Measurements from ENCODE around the gene ONECUT1.

ONECUT1 gene

DNA sequence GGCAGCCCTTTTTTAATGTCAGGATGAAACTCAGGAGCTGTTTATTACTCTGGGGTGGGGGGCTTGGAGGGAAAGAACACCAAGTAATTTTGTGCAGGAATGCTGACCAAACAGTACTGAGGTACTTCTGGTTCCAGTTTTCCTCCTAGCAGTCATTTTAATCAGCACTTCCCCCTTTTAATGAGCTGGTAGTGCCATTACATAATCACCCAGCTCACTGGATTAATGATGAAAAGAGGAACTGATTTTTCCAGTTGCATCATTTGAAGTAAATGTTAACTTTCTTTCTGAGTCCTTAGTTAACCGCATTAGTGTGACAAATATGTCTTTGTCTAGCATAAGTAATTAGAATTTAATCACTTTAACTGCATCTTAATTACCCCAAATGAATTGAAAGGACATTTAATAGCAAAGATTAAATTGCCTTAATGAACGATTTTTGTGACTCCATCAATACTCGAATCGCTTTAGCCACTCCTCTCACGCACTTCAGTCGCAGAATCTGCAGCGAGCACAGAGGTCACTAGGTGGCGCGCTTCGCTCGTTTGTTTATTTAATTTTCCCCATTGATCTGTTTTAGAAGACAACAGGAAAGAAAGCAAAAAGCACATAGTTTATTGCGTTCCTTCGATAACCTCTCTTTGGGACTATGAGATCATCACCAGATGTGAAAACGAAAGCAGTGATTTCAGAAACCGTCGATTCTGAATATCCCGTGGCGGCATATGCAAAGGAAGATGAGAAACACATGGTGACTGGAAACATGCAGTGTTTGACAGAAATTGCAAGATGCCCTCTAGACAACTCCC is 9.8 kb downstream of the ONECUT1 start:
- TF ChIP-seq, protein P1, sequence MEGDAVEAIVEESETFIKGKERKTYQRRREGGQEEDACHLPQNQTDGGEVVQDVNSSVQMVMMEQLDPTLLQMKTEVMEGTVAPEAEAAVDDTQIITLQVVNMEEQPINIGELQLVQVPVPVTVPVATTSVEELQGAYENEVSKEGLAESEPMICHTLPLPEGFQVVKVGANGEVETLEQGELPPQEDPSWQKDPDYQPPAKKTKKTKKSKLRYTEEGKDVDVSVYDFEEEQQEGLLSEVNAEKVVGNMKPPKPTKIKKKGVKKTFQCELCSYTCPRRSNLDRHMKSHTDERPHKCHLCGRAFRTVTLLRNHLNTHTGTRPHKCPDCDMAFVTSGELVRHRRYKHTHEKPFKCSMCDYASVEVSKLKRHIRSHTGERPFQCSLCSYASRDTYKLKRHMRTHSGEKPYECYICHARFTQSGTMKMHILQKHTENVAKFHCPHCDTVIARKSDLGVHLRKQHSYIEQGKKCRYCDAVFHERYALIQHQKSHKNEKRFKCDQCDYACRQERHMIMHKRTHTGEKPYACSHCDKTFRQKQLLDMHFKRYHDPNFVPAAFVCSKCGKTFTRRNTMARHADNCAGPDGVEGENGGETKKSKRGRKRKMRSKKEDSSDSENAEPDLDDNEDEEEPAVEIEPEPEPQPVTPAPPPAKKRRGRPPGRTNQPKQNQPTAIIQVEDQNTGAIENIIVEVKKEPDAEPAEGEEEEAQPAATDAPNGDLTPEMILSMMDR (conservative IDR thresholded peaks at IDR 0.05; ENCODE audit: control insufficient read depth, insufficient read depth, low read depth, low read length): peak; percentile 94
- peak; percentile 63 for DNase-seq (ENCODE audit: low read depth)
- no peak overlapping the region for H3K4me3 ChIP-seq (ENCODE audit: control insufficient read depth, low read depth, low read length)

DNA sequence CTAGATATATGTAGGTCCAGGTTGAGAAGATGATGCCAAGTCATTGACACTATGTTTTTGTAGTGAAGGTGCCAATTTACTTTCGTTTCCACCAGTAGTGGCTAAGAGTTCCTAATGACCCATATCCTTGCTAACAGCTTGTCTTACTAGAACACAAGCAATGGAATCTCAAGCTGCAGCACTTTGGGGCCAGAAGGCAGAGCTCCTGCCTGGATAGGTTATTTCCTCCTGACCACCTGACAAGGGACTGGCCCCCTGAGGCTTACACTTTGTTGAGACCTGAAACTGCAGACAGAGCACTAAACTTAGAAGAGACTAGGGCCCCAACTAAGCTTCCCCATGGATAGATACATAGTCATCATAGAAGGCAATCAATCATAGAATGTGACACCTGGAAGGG is 11.7 kb downstream of the ONECUT1 start:
- TF ChIP-seq, protein P1 (conservative IDR thresholded peaks at IDR 0.05; ENCODE audit: control insufficient read depth, insufficient read depth, low read depth, low read length): no peak
- H3K4me3 ChIP-seq (ENCODE audit: control insufficient read depth, low read depth, low read length): no peak overlapping the region
- DNase-seq (ENCODE audit: low read depth): no peak

DNA sequence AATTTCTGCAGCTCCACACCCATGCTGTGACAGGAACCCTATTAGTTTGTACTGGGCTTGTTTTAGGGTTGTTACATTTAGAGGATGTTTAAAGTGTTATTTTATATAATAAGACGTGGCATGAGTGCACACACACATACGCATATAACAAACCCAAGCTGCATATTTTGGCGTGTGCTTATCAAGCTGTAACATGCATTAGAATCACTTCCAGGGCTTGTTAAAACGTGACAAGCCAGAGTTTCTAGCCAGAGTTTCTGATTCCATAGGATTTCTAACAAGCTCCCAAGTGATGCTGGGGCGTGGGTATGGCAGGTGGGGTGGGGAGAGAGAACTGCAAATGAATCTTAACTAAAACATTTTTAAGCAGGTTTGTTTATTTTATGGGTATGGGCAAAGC is 17.4 kb downstream of the ONECUT1 start:
- DNase-seq (ENCODE audit: low read depth): no peak
- TF ChIP-seq, protein P1 (conservative IDR thresholded peaks at IDR 0.05; ENCODE audit: control insufficient read depth, insufficient read depth, low read depth, low read length): no peak
- no peak overlapping the region for H3K4me3 ChIP-seq (ENCODE audit: control insufficient read depth, low read depth, low read length)

DNA sequence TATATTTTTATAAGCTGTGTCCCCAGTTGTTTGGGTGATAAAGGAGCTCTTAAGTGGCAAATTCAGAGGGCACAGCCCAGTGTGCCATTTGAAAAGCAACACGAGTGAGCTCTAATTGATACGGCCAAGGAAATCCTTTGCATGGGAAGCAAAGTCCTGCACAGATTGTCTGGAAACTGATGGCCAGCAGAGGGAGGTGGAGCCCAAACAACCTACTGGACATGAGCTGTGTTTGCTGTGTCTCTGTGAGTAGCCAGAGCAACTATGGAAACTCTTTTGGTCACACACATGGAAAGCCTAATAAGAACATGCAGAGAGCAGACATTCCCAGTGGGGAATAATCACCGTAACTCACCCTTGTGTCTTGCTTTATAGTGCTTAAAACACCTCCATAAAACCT is 24.4 kb downstream of the ONECUT1 start:
- DNase-seq (ENCODE audit: low read depth): no peak
- TF ChIP-seq, protein P1 (conservative IDR thresholded peaks at IDR 0.05; ENCODE audit: control insufficient read depth, insufficient read depth, low read depth, low read length): peak; percentile 35
- no peak overlapping the region for H3K4me3 ChIP-seq (ENCODE audit: control insufficient read depth, low read depth, low read length)

DNA sequence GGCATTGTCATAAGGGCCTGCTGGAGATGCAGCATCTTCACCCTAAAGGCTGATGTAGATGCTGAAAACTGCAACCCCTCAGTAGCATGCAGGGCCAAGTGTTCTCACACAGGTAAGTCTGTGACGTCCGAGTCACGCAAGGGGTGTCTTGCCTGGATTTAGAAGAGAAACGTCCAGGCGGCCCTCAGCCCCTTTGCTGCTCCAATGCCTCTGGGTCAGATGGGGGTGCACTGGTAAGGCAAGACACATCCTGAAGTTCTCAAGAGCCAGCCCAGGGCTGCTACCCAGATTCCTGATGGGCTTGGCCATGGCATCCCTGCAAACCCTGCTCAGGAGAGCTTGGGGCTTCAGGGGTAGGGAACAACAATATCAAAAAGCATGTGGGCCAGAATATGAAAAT is 25.4 kb downstream of the ONECUT1 start:
- TF ChIP-seq, protein P1 (conservative IDR thresholded peaks at IDR 0.05; ENCODE audit: control insufficient read depth, insufficient read depth, low read depth, low read length): no peak
- no peak for DNase-seq (ENCODE audit: low read depth)

DNA sequence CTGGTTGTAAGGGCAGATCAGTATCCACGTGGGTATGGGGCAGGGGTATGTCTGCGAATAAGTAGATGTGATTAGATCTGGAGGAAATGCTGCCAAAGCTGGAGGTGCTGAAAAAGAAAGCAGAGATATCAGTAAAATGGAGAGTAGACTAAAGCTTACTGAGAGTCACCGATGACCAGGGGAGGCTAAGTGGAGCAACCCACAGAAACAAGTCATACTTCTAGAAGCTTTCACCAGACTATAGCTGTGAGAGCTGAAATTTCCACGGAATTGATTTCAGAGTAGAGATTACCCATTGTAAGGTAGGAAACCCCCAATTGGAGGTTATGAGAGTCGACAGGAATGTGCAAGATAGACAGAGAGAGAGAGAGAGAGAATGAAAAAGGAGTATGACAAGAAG is 27.5 kb downstream of the ONECUT1 start:
- TF ChIP-seq, protein P1 (conservative IDR thresholded peaks at IDR 0.05; ENCODE audit: control insufficient read depth, insufficient read depth, low read depth, low read length): no peak
- DNase-seq (ENCODE audit: low read depth): no peak
- no peak overlapping the region for H3K4me3 ChIP-seq (ENCODE audit: control insufficient read depth, low read depth, low read length)

More for the DNA sequence above, 25.4 kb downstream of the ONECUT1 start:
- no peak overlapping the region for H3K4me3 ChIP-seq (ENCODE audit: control insufficient read depth, low read depth, low read length)

All from fibroblast of mammary gland (primary cell).